B cell (primary cell): Measurements from ENCODE around the gene IRF8.

ENCODE experiments used
- EZH2 ChIP-seq: IDR thresholded peaks from 2 replicates; pipeline ENCODE4 v1.6.1; 2012; ENCODE audit warnings: borderline replicate concordance, low read depth, mild to moderate bottlenecking, moderate library complexity, low read length; ENCODE audit not compliant: insufficient read depth, poor library complexity, severe bottlenecking
- TF ChIP-seq, protein P1 (sequence below): fragments of 200-600 bp; IDR thresholded peaks from one replicate; pipeline ENCODE4 v1.8.0; 2022; ENCODE audit warnings: antibody characterized with exemption, mild to moderate bottlenecking

DNA sequence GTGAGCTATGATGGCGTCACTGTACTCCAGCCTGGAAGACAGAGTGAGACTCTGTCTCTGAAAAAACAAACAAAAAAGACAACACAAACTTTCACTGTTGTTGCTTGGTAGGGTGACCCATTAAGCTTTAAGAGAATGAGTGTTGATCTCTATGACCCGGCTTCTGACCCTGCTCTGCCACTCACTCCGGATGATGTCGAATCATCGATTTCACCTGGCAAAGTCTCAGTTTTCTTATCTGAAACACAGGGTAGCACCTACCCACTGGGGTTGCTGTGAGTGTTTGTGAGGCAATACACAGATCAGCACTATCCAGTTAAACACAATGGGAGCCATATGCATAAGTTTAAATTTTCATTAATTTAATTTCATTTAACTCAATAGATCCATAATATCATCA, 20.6 kb upstream of the IRF8 start:
- TF ChIP-seq, protein P1, sequence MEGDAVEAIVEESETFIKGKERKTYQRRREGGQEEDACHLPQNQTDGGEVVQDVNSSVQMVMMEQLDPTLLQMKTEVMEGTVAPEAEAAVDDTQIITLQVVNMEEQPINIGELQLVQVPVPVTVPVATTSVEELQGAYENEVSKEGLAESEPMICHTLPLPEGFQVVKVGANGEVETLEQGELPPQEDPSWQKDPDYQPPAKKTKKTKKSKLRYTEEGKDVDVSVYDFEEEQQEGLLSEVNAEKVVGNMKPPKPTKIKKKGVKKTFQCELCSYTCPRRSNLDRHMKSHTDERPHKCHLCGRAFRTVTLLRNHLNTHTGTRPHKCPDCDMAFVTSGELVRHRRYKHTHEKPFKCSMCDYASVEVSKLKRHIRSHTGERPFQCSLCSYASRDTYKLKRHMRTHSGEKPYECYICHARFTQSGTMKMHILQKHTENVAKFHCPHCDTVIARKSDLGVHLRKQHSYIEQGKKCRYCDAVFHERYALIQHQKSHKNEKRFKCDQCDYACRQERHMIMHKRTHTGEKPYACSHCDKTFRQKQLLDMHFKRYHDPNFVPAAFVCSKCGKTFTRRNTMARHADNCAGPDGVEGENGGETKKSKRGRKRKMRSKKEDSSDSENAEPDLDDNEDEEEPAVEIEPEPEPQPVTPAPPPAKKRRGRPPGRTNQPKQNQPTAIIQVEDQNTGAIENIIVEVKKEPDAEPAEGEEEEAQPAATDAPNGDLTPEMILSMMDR, result no peak
- no peak for TF ChIP-seq EZH2
